Kidney epithelial cell (primary cell): Measurements from ENCODE around the gene CLEC2A. TPM values are rescaled to one million over a fixed set of nuclear protein-coding genes. Genes with fewer than 3 reads are reported as not detected.

Experiments used
- DNase-seq: peaks from one replicate; pipeline ENCODE4 v3.0.0-alpha.2; 2010; ENCODE audit warnings: low read depth
- H3K27me3 ChIP-seq: 2 replicates; pipeline ENCODE4 v1.6.0; 2011; ENCODE audit warnings: low read length; ENCODE audit not compliant: control insufficient read depth, insufficient read depth
- H3K36me3 ChIP-seq: 2 replicates; pipeline ENCODE4 v1.5.1; 2011; ENCODE audit warnings: low read length; ENCODE audit not compliant: control insufficient read depth, insufficient read depth
- H3K4me3 ChIP-seq: 2 replicates; pipeline ENCODE4 v1.5.1; 2011; ENCODE audit warnings: low read depth, mild to moderate bottlenecking, control low read depth, low read length
- total RNA-seq: library from RNA; depleted of rRNA; stranded (reverse); fragments of >200 nt; gene quantifications from 2 replicates; pipeline ENCODE4 v1.2.3, GENCODE V29; 2015
- TF ChIP-seq, protein P1 (sequence below): IDR thresholded peaks from 2 replicates; pipeline ENCODE4 v1.5.1; 2011; ENCODE audit warnings: mild to moderate bottlenecking, moderate library complexity, low read length, control low read depth, inconsistent platforms; ENCODE audit not compliant: insufficient read depth, poor library complexity, severe bottlenecking

CLEC2A gene
- total RNA-seq, 1 donor from 2014 or later: not detected

DNA sequence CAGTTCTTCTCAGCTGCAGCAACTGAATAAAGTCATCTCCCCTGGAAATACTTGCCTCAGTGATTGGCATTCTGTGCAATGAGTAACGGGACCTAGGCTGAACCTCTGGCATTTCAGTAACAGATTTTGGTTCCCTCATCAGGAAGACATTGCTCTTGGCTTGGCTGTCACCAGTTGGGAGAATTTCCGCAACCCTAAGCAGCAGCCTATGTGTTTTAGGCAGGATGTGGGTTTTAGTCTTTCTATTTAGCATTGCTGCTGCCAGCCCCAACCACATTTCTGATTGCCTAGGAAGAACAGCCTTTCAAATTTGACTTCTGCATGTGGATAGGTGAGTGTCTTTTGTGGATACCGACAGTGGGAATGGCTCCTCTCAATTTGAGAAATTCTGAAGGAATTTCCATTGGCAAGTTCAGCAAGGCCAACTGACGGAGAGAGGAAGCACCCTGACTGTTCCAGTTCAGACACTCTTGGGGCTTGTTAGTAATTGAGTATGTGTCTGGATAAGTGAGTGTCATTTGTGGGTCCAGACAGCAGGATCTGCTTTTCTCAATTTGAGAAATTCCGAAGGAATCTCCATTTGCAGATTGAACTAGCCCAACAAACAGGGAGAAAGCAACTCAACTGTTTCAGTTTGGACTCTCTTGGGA is 19.0 kb upstream of the CLEC2A start:
- DNase-seq: no peak
- Histone ChIP-seq H3K4me3 (no peak overlapping the region), H3K36me3 (no peaks in the 10 kb centered on the region), H3K27me3 (no peaks in the 10 kb centered on the region)
- TF ChIP-seq, protein P1, sequence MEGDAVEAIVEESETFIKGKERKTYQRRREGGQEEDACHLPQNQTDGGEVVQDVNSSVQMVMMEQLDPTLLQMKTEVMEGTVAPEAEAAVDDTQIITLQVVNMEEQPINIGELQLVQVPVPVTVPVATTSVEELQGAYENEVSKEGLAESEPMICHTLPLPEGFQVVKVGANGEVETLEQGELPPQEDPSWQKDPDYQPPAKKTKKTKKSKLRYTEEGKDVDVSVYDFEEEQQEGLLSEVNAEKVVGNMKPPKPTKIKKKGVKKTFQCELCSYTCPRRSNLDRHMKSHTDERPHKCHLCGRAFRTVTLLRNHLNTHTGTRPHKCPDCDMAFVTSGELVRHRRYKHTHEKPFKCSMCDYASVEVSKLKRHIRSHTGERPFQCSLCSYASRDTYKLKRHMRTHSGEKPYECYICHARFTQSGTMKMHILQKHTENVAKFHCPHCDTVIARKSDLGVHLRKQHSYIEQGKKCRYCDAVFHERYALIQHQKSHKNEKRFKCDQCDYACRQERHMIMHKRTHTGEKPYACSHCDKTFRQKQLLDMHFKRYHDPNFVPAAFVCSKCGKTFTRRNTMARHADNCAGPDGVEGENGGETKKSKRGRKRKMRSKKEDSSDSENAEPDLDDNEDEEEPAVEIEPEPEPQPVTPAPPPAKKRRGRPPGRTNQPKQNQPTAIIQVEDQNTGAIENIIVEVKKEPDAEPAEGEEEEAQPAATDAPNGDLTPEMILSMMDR: no peak

DNA sequence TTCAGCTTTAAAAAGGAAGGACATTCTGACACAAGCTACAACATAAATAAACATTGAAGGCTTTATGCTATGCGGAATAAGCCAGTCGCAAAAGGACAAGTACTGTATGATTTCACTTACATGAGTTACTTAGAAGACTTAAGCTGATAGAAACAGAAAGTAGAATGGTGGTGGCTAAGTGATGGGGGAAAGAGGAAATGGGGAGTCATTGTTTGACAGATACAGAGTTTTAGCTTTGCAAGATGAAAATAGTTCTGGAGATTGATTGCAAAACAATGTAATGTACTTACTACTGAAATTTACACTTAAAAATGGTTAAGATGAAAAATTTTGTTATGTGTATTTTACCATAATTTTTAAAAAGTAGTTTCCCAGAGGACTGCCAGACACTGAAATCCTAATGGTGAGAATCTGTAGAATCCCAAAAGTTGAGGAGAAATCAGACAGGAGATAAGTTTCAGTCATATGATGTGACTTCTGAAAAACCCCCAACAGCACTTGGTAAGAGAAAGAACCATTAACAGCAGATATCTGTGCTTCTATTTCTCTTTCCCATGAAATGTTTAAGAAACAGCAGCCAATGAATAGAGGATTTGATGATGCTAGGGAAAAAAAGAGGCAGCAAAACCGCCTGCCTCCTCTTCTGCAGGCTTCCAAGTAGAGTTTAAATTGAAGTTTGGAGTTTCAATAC is 16.6 kb upstream of the CLEC2A start:
- H3K36me3 ChIP-seq: no peaks in the 10 kb centered on the region
- no peak for DNase-seq
- H3K4me3 ChIP-seq: no peak overlapping the region
- TF ChIP-seq, protein P1: no peak
- H3K27me3 ChIP-seq: no peaks in the 10 kb centered on the region

DNA sequence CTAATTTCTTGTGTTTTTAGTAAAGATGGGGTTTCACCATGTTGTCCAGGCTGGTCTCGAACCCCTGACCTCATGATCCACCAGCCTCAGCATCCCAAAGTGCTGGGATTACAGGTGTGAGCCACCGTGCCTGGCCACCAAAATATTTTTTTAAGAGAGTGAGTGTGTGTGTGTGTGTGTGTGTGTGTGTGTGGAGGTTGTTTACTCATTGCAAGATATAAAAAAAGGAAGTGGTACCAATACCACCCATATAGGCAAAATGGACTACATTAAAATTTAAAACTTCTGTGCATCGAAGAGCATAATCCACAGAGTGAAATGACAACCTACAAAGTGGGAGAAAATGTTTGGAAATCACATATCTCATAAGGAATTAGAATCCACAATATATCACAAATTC is 15.5 kb upstream of the CLEC2A start:
- Histone ChIP-seq H3K36me3 (no peaks in the 10 kb centered on the region), H3K4me3 (no peak overlapping the region), H3K27me3 (peaks cover 4% of the 10 kb centered on the region)
- no peak for DNase-seq
- TF ChIP-seq, protein P1: no peak

DNA sequence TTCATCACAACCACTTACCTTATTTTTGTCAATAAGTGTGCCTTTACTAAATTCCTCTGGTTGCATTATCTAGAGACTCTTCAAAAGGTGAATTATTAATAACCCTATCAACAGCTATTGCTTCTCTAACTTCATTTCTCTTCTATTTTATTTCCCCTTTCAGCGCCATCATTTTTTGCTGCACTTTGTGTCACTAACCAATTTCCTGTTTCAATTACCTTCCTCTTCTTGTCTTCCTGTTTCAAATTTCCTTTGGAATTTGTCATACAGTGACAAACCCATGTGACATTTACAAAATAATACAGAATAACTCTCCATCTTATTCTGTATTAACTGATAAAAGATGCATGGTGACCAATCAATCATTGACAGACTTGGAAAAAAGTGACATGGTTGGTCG is 12.2 kb upstream of the CLEC2A start:
- TF ChIP-seq, protein P1: no peak
- H3K36me3 ChIP-seq: no peaks in the 10 kb centered on the region
- no peak for DNase-seq

DNA sequence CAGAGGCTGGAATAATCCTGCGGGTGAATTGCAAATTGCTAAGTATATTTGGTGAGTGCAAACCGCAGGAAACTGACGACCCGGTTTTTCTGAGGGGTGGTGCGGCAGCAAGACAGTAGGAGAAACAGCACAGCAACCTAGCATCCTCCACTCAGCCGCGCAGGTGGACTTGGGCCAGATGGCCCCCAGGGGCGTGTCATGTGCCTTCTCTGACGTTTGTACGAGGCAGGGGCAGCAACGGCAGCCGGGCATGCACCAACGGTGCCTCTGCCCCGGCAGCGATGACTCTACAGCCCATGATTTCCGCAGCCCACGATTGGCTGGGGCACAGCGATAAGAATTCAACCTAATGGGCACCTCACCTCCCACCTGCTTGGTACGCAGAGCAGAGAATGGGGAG is 11.1 kb upstream of the CLEC2A start:
- no peak for DNase-seq
- no peak overlapping the region for H3K4me3 ChIP-seq
- TF ChIP-seq, protein P1: no peak

More for the DNA sequence above, 12.2 kb upstream of the CLEC2A start:
- peaks cover 4% of the 10 kb centered on the region for H3K27me3 ChIP-seq
- H3K4me3 ChIP-seq: no peak overlapping the region

GRCh38 chr12:9941838-9942237 is 9.7 kb upstream of the CLEC2A start:
- H3K27me3 ChIP-seq: peaks cover 4% of the 10 kb centered on the region
- no peak overlapping the region for H3K4me3 ChIP-seq
- no peak for DNase-seq
- TF ChIP-seq, protein P1: no peak
- no peaks in the 10 kb centered on the region for H3K36me3 ChIP-seq

More for the DNA sequence above, 11.1 kb upstream of the CLEC2A start:
- Histone ChIP-seq H3K36me3 (no peaks in the 10 kb centered on the region), H3K27me3 (peaks cover 4% of the 10 kb centered on the region)
